Measurements from ENCODE around the gene CACNG3.
"Not testable (repeated sequence)": the region's sequence is repeated elsewhere in the genome, so short reads cannot be mapped to it uniquely, and the experiment has no call there.

Gene CACNG3

DNA sequence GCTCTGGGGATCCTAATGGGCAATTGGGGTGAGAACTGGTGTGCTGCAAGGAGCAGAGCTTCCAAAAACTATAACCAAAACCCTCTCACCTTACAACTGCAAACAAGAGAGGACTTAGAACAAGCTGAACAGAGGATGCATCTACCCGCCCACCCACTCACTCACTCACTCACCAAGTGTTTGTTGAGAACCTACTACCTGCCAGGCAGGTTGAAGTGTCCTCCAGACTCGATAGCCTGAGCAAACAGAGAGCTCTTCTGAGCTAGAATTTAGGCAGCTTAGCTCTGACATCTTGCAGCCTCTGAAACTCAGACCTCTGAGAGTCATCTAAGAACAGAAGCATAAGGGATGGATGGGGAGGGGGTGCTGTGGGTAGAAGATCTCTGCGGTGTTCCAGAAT is 41.2 kb downstream of the CACNG3 start:
- H3K9me3 ChIP-seq (ENCODE audit: control insufficient read depth, low read length) = no peaks in the 10 kb centered on the region
- no peaks in the 10 kb centered on the region for H3K27me3 ChIP-seq (ENCODE audit: control insufficient read depth, insufficient read depth, low read length, poor library complexity, severe bottlenecking)
- WGBS, 2 experiments = 82 to 85% methylated on average over 3 of the region's 3 CpGs
- H3K4me3 ChIP-seq (ENCODE audit: insufficient read depth, low read depth, low read length) = no peak overlapping the region
- H3K4me1 ChIP-seq (ENCODE audit: control insufficient read depth, insufficient read depth, low read length) = no peaks in the 10 kb centered on the region
- H3K27ac ChIP-seq (ENCODE audit: insufficient read depth, low read depth, low read length, poor library complexity, severe bottlenecking) = no peak overlapping the region
- no peaks in the 10 kb centered on the region for H3K36me3 ChIP-seq (ENCODE audit: control insufficient read depth, insufficient read depth, low read length)

DNA sequence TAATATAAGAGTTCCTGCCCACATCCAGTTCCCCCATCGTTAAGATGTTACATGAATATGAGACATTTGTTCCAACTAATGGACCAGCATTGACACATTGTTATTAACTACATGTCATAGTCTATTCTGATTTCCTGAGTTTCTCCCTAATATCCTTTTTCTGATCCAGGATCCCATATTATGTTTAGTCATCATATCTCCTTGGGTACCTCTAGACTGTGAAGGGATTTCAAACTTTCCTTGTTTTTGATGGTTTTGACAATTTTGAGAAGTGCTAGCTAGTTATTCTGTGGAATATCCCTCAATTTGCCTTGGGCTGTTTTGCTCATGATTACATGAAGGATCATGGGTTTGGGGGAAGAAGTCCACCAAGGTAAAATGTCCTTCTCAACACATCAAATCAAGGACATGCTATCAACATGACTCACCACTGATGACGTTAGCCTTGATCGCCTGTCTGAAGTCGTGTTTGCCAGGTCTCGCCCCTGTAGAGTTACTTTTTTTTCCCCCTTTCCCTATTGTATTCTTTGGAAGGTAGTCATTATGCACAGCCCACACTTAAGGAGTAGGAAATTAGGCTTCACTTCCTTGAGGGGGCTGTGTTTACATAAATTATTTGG is 42.5 kb downstream of the CACNG3 start:
- Histone ChIP-seq H3K4me3 (ENCODE audit: insufficient read depth, low read depth, low read length) (no peak overlapping the region), H3K9me3 (ENCODE audit: control insufficient read depth, low read length) (no peaks in the 10 kb centered on the region)
- 92 to 95% methylated on average over 5 of the region's 5 CpGs for WGBS, 2 experiments

DNA sequence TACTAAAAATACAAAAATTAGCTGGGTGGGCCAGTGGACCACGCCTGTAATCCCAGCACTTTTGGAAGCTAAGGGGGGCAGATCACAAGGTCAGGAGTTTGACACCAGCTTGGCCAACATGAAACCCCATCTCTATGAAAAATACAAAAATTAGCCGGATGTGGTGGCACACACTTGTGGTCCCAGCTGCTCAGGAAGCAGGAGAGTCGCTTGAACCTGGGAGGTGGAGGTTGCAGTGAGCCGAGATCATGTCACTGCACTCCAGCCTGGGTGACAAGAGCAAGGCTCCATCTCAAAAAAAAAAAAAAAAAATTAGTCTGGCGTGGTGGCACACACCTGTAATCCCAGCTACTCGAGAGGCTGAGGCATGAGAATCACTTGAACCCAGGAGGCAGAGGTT is 44.6 kb downstream of the CACNG3 start:
- H3K4me3 ChIP-seq (ENCODE audit: insufficient read depth, low read depth, low read length); H3K27me3 ChIP-seq (ENCODE audit: control insufficient read depth, insufficient read depth, low read length, poor library complexity, severe bottlenecking); H3K4me1 ChIP-seq (ENCODE audit: control insufficient read depth, insufficient read depth, low read length); H3K9me3 ChIP-seq (ENCODE audit: control insufficient read depth, low read length); H3K36me3 ChIP-seq (ENCODE audit: control insufficient read depth, insufficient read depth, low read length); H3K27ac ChIP-seq (ENCODE audit: insufficient read depth, low read depth, low read length, poor library complexity, severe bottlenecking): not testable (repeated sequence)
- 91% methylated on average over 6 of the region's 6 CpGs for WGBS, 2 experiments

More for the DNA sequence above, 42.5 kb downstream of the CACNG3 start:
- H3K36me3 ChIP-seq (ENCODE audit: control insufficient read depth, insufficient read depth, low read length) = no peaks in the 10 kb centered on the region
- no peaks in the 10 kb centered on the region for H3K4me1 ChIP-seq (ENCODE audit: control insufficient read depth, insufficient read depth, low read length)
- no peak overlapping the region for H3K27ac ChIP-seq (ENCODE audit: insufficient read depth, low read depth, low read length, poor library complexity, severe bottlenecking)
- H3K27me3 ChIP-seq (ENCODE audit: control insufficient read depth, insufficient read depth, low read length, poor library complexity, severe bottlenecking) = no peaks in the 10 kb centered on the region

DNA sequence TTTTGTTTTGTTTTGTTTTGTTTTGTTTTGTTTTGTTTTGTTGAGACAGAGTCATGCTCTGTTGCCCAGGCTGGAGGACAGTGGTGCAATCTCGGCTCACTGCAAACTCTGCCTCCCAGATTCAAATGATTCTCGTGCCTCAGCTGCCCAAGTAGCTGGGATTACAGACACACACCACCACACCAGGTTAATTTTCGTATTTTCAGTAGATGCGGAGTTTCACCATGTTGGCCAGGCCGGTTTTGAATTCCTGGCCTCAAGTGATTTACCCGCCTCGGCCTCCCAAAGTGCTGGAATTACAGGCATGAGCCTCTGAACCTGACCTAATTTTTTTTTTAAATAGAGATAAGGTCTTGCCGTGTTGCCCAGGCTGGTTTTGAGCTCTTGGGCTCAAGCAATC is 46.5 kb downstream of the CACNG3 start:
- WGBS, 2 experiments = 91 to 92% methylated on average over 8 of the region's 8 CpGs
- H3K27me3 ChIP-seq (ENCODE audit: control insufficient read depth, insufficient read depth, low read length, poor library complexity, severe bottlenecking) = no peaks in the 10 kb centered on the region
- no peaks in the 10 kb centered on the region for H3K4me1 ChIP-seq (ENCODE audit: control insufficient read depth, insufficient read depth, low read length)
- H3K4me3 ChIP-seq (ENCODE audit: insufficient read depth, low read depth, low read length) = no peak overlapping the region
- H3K27ac ChIP-seq (ENCODE audit: insufficient read depth, low read depth, low read length, poor library complexity, severe bottlenecking) = no peak overlapping the region
- no peaks in the 10 kb centered on the region for H3K9me3 ChIP-seq (ENCODE audit: control insufficient read depth, low read length)
- no peaks in the 10 kb centered on the region for H3K36me3 ChIP-seq (ENCODE audit: control insufficient read depth, insufficient read depth, low read length)

DNA sequence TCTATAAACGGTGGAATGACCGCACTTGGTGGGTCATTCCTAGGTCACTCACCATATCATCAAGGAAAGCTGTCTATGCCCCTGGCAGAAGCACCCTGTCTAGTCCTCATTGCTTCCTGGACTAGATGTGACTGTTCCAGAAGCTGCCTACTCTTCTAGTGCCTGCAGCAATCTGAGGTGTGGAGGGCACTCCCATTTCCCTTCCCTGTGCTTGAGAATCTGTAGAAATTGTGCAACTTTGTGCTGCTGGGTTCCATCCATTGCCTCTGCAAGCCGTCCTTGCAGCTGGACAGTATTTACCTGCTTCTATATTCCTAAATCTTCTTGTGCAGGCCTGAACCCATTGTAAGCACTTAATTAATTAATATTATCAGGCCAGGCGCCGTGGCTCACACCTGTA is 52.1 kb downstream of the CACNG3 start:
- Histone ChIP-seq H3K4me1 (ENCODE audit: control insufficient read depth, insufficient read depth, low read length) (peaks cover 2% of the 10 kb centered on the region), H3K36me3 (ENCODE audit: control insufficient read depth, insufficient read depth, low read length) (no peaks in the 10 kb centered on the region), H3K27ac (ENCODE audit: insufficient read depth, low read depth, low read length, poor library complexity, severe bottlenecking) (no peak overlapping the region), H3K4me3 (ENCODE audit: insufficient read depth, low read depth, low read length) (no peak overlapping the region), H3K27me3 (ENCODE audit: control insufficient read depth, insufficient read depth, low read length, poor library complexity, severe bottlenecking) (no peaks in the 10 kb centered on the region), H3K9me3 (ENCODE audit: control insufficient read depth, low read length) (no peaks in the 10 kb centered on the region)
- 82 to 86% methylated on average over 5 of the region's 5 CpGs for WGBS, 2 experiments

DNA sequence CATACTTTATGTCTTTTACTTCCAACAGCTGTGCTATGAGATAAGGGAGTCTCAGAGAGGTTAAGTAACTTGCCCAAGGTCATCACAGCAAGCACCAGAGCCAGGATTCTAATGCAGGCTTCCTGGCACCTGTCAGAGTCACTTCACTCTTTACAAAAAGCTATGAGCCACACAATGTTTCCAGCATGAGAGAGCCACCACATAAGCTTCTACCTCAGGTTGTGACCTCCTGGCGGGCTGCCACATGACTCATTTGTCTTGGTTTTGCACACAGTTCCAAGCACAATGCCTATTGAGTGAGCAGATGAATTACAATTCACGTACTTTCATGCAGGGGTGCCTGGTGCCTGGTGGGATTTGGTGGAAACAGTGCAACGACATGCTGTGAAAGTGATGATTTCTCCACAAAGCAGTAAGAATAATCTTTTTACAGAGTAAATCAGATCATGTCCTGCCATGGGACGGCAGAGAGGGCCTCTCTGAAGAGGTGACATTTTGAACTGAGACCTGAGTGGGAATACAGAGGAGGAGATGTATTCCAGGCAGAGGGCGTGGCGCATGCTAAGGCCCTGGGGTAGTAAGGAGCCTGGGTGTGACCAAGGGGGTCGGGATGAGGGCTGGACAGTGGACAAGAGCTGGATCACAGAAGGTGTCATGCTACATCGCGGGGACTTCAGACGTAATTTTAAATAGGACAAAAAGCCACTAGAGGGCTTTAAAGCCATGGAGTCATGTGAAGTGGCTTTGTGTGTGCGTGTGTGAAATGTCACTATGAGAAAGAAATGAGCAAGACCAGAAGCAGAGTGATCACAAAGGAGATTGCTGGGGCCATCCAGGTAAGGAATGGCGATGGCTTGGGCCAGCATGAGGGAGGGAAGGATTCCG is 53.4 kb downstream of the CACNG3 start:
- Histone ChIP-seq H3K36me3 (ENCODE audit: control insufficient read depth, insufficient read depth, low read length) (no peaks in the 10 kb centered on the region), H3K27me3 (ENCODE audit: control insufficient read depth, insufficient read depth, low read length, poor library complexity, severe bottlenecking) (no peaks in the 10 kb centered on the region), H3K9me3 (ENCODE audit: control insufficient read depth, low read length) (no peaks in the 10 kb centered on the region), H3K4me1 (ENCODE audit: control insufficient read depth, insufficient read depth, low read length) (peaks cover 2% of the 10 kb centered on the region), H3K27ac (ENCODE audit: insufficient read depth, low read depth, low read length, poor library complexity, severe bottlenecking) (no peak overlapping the region), H3K4me3 (ENCODE audit: insufficient read depth, low read depth, low read length) (no peak overlapping the region)
- 86 to 87% methylated on average over 13 of the region's 13 CpGs for WGBS, 2 experiments

DNA sequence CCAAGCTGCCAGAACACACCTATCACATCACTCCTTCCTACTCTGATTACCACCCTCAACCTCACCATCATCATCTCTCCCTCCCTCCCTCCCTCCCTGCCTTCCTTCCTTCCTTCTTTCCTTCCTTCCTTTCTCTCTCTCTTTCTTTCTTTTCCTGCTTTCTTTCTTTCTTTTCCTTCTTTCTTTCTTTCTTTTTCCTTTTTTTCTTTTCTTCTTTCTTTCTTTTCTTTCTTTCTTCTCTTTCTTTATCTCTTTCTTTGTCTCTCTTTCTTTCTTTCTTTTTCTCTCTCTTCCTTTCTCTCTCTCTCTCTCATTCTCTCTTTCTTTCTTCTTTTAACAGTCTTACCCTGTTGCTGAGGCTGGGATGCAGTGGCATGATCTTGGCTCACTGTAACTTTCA is 59.2 kb downstream of the CACNG3 start:
- H3K36me3 ChIP-seq (ENCODE audit: control insufficient read depth, insufficient read depth, low read length) = no peaks in the 10 kb centered on the region
- no peak overlapping the region for H3K27ac ChIP-seq (ENCODE audit: insufficient read depth, low read depth, low read length, poor library complexity, severe bottlenecking)
- no peaks in the 10 kb centered on the region for H3K4me1 ChIP-seq (ENCODE audit: control insufficient read depth, insufficient read depth, low read length)
- H3K27me3 ChIP-seq (ENCODE audit: control insufficient read depth, insufficient read depth, low read length, poor library complexity, severe bottlenecking) = no peaks in the 10 kb centered on the region
- no peak overlapping the region for H3K4me3 ChIP-seq (ENCODE audit: insufficient read depth, low read depth, low read length)
- no peaks in the 10 kb centered on the region for H3K9me3 ChIP-seq (ENCODE audit: control insufficient read depth, low read length)

DNA sequence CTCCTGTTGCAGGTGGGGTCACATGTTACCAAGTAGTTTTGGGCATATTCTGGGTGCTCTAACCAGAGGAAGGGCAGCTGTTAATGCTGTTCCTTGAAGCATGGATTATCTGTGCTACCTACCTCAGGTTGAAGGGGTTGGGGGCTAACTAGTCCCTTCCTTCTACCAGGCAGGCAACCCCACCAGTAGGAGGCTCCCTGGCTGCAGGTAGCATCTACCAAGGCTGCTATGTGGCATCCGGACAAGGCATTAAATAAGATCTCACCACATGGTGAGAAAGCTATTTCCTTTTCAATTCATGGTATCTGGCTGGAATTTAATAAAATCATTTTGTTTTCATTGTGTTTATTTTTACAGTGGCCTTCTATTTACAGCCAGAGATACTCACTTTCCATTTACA is 62.5 kb downstream of the CACNG3 start:
- no peaks in the 10 kb centered on the region for H3K9me3 ChIP-seq (ENCODE audit: control insufficient read depth, low read length)
- H3K4me1 ChIP-seq (ENCODE audit: control insufficient read depth, insufficient read depth, low read length) = no peaks in the 10 kb centered on the region
- no peaks in the 10 kb centered on the region for H3K27me3 ChIP-seq (ENCODE audit: control insufficient read depth, insufficient read depth, low read length, poor library complexity, severe bottlenecking)
- no peak overlapping the region for H3K27ac ChIP-seq (ENCODE audit: insufficient read depth, low read depth, low read length, poor library complexity, severe bottlenecking)
- no peak overlapping the region for H3K4me3 ChIP-seq (ENCODE audit: insufficient read depth, low read depth, low read length)
- 47% methylated on average over 1 of the region's 1 CpG; no CpG with 5 or more reads in 1 of the 2 experiments for WGBS, 2 experiments
- no peaks in the 10 kb centered on the region for H3K36me3 ChIP-seq (ENCODE audit: control insufficient read depth, insufficient read depth, low read length)

DNA sequence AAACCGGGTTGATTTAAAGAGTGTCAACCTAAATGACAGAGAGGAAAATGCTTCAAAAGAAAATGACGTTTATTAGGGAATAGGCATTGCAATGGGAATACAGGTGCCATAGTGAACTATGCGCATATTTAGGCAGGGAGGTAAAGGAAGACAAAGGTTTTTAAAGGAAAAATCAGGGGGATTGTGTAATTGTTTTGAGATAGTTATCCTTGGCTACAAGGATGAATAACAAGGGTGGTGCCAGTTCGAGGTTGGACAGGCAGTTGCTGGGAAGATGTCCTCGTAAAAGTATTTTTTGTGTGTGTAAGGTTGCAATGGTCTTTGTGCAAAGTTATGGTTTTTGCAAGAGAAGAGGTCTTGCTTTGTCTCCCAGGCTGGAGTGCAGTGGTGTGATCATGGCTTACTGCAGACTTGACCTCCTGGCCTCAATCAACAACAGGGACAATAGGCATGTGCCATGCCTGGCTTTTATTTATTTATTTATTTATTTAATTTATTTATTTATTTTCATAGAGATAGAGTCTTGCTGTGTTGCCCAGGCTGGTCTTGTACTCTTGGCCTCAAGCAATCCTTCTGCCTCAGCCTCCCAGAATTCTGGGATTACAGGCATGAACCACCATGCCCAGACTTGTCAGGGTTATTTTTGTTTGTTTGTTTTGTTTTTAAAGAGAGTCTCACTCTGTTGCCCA is 63.1 kb downstream of the CACNG3 start:
- no peak overlapping the region for H3K27ac ChIP-seq (ENCODE audit: insufficient read depth, low read depth, low read length, poor library complexity, severe bottlenecking)
- 77% methylated on average over 5 of the region's 5 CpGs for WGBS, 2 experiments
- no peaks in the 10 kb centered on the region for H3K9me3 ChIP-seq (ENCODE audit: control insufficient read depth, low read length)

DNA sequence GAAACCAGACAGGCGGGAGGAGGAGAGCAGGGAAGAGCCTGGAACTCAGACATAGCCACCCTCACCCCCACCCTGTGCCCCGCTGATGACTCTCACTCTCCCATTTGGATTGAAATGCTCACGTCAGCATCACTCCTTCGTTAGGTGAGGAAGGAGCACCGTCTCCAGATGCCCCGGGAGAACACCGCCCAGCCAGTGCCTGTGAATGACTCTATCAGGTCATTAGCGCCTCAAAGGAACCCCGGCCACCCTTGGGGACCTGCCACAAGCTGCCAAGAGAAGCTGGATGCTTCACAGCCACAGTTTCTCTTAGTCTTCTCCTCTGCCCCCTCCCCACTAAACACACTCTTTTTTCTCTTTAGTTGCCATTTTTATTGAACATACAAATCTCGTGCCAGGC is 66.0 kb downstream of the CACNG3 start:
- Histone ChIP-seq H3K27me3 (ENCODE audit: control insufficient read depth, insufficient read depth, low read length, poor library complexity, severe bottlenecking) (no peaks in the 10 kb centered on the region), H3K36me3 (ENCODE audit: control insufficient read depth, insufficient read depth, low read length) (no peaks in the 10 kb centered on the region), H3K9me3 (ENCODE audit: control insufficient read depth, low read length) (no peaks in the 10 kb centered on the region), H3K4me1 (ENCODE audit: control insufficient read depth, insufficient read depth, low read length) (peaks cover 5% of the 10 kb centered on the region), H3K27ac (ENCODE audit: insufficient read depth, low read depth, low read length, poor library complexity, severe bottlenecking) (no peak overlapping the region), H3K4me3 (ENCODE audit: insufficient read depth, low read depth, low read length) (no peak overlapping the region)
- WGBS, 2 experiments = 53 to 65% methylated on average over 10 of the region's 10 CpGs

More for the DNA sequence above, 63.1 kb downstream of the CACNG3 start:
- Histone ChIP-seq H3K27me3 (ENCODE audit: control insufficient read depth, insufficient read depth, low read length, poor library complexity, severe bottlenecking) (no peaks in the 10 kb centered on the region), H3K36me3 (ENCODE audit: control insufficient read depth, insufficient read depth, low read length) (no peaks in the 10 kb centered on the region), H3K4me1 (ENCODE audit: control insufficient read depth, insufficient read depth, low read length) (no peaks in the 10 kb centered on the region), H3K4me3 (ENCODE audit: insufficient read depth, low read depth, low read length) (no peak overlapping the region)
